Ishikawa (cell line): ENCODE data around the gene CORIN.

Source experiments
- EGR1 ChIP-seq: IDR thresholded peaks from 2 replicates; pipeline ENCODE4 v1.6.1; 2012
- EP300 ChIP-seq: IDR thresholded peaks from 2 replicates; pipeline ENCODE4 v1.6.1; 2012; ENCODE audit warnings: borderline replicate concordance
- MAX ChIP-seq: IDR thresholded peaks from 2 replicates; pipeline ENCODE4 v1.6.1; 2012
- USF1 ChIP-seq: IDR thresholded peaks from 2 replicates; pipeline ENCODE4 v1.6.1; 2012

GRCh38 chr4:47715716-47716416 is 122.0 kb downstream of the CORIN start:
- TF ChIP-seq EGR1, result no peak
- TF ChIP-seq EP300, result no peak
- TF ChIP-seq USF1, result no peak
- TF ChIP-seq MAX, result no peak
